Omental fat pad (tissue), 4 donors: ENCODE data around the gene EGFL7. TPM values are rescaled to one million over a fixed set of nuclear protein-coding genes. Genes with fewer than 3 reads are reported as not detected.
A peak's percentile ranks its signal among the peaks of the same experiment; 100 is the strongest.
"Not testable (repeated sequence)": the region's sequence is repeated elsewhere in the genome, so short reads cannot be mapped to it uniquely, and the experiment has no call there.

Experiments
- ATAC-seq: fragments of 150-250 bp; one replicate; pipeline ENCODE4 v1.9.1; 2016; ENCODE audit warnings: mild to moderate bottlenecking, moderate library complexity; ENCODE audit not compliant: low FRiP score
- DNase-seq: peaks from one replicate; pipeline ENCODE4 v3.0.0-alpha.2; 2019; ENCODE audit warnings: low spot score
- CTCF ChIP-seq, 3 donors: fragments of 450-650 bp; IDR thresholded peaks; one replicate each; pipeline ENCODE4 v1.5.1; 2016 to 2017; ENCODE audit warnings: antibody characterized with exemption in 3 of 3, mild to moderate bottlenecking in 3 of 3, moderate library complexity in 2 of 3
- total RNA-seq, 4 donors: library from RNA; depleted of rRNA; stranded (reverse); fragments of >200 nt; gene quantifications; one replicate each; pipeline ENCODE4 v1.1.0, GENCODE V29; 2016

The EGFL7 gene
- total RNA-seq, 4 donors from 2014 or later: 50.6 to 274 (median 145) TPM

GRCh38 chr9:136629879-136630661 lies 32.6 kb upstream of the EGFL7 start:
- TF ChIP-seq CTCF (IDR thresholded peaks at IDR 0.05): peak in 1 of 3 donors; percentile 6
- ATAC-seq (no peak), DNase-seq (no peak)

- TF ChIP-seq CTCF (IDR thresholded peaks at IDR 0.05): no peak
- DNase-seq (no peak), ATAC-seq (no peak)
These were observed 32.1 kb upstream of the EGFL7 start for GRCh38 chr9:136630662-136630992.

GRCh38 chr9:136631038-136632000 lies 31.4 kb upstream of the EGFL7 start:
- ATAC-seq: peak; percentile 77
- peak in 2 of 3 donors; percentile 52 to 55 for TF ChIP-seq CTCF (IDR thresholded peaks at IDR 0.05)
- peak; percentile 72 for DNase-seq

DNA sequence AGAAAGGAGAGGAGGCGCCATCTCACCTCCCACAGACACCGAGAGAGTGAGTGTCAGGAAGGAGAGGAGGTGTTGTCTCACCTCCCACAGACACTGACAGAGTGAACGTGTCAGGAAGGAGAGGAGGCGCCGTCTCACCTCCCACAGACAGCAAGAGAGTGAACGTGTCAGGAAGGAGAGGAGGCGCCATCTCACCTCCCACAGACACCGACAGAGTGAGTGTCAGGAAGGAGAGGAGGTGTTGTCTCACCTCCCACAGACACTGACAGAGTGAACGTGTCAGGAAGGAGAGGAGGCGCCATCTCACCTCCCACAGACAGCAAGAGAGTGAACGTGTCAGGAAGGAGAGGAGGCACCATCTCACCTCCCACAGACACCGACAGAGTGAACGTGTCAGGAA lies 30.6 kb upstream of the EGFL7 start:
- DNase-seq, ATAC-seq: not testable (repeated sequence)

GRCh38 chr9:136632491-136633106 lies 30.1 kb upstream of the EGFL7 start:
- not testable (repeated sequence) for DNase-seq, ATAC-seq

DNA sequence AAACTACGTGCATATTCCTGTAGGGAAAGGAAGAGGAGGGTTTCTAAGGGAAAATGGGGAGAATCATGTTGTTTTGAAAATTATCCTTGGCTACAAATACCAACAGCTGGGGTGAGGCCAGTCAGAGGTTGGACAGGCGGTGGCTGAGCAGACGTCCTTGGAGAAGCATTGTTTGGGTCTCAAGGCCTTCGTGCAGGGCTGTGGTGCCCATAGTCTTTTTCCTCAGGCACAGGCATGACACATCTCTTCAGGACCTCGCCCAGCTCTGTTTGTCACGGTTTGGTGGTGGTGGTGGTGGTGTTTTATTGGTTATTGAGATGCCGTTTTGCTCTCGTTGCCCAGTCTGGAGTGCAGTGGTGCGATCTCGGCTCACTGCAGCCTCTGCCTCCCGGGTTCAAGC lies 27.8 kb upstream of the EGFL7 start:
- ATAC-seq (no peak), DNase-seq (no peak)
- no peak for TF ChIP-seq CTCF (IDR thresholded peaks at IDR 0.05)

- TF ChIP-seq CTCF (IDR thresholded peaks at IDR 0.05): no peak
- DNase-seq (no peak), ATAC-seq (no peak)
These were observed 22.3 kb upstream of the EGFL7 start for GRCh38 chr9:136640171-136641111.
